GM12801 (cell line): Measurements from ENCODE around the gene NAPSA.

ENCODE experiments used
- TF ChIP-seq, protein P1 (sequence below): IDR thresholded peaks from one replicate; pipeline ENCODE4 v1.5.1; 2011; ENCODE audit warnings: control low read depth; ENCODE audit not compliant: insufficient read length; ENCODE audit errors: extremely low read depth

The NAPSA gene

DNA sequence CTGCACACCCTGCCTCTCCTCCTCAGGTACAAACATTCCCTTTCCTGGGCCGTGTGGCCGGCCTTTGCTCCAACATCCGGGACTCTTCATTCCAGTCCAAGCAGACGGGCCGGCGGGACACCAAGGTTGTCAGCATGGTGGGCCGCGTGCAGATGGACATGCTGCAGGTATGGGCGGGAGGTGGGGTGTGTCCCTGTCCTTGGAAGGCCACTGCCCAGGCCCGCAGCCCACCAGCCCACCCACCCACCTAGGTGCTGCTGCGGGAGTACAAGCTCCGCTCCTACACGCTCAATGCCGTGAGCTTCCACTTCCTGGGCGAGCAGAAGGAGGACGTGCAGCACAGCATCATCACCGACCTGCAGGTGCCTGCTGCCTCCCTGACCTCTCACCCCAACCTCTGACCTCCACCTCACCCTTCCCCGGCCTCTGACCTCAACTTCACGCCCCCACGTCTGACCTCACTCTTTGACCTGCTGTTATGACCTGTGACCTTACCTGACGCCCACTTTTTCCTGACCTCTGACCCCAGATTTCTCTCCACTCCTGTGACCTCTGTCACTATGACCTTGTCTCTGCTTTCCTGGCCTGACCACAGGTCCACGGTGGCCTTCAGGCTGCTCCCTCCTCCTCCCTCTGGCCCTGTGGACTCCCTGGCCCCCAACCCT is 40.8 kb upstream of the NAPSA start:
- TF ChIP-seq, protein P1, sequence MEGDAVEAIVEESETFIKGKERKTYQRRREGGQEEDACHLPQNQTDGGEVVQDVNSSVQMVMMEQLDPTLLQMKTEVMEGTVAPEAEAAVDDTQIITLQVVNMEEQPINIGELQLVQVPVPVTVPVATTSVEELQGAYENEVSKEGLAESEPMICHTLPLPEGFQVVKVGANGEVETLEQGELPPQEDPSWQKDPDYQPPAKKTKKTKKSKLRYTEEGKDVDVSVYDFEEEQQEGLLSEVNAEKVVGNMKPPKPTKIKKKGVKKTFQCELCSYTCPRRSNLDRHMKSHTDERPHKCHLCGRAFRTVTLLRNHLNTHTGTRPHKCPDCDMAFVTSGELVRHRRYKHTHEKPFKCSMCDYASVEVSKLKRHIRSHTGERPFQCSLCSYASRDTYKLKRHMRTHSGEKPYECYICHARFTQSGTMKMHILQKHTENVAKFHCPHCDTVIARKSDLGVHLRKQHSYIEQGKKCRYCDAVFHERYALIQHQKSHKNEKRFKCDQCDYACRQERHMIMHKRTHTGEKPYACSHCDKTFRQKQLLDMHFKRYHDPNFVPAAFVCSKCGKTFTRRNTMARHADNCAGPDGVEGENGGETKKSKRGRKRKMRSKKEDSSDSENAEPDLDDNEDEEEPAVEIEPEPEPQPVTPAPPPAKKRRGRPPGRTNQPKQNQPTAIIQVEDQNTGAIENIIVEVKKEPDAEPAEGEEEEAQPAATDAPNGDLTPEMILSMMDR: no peak

DNA sequence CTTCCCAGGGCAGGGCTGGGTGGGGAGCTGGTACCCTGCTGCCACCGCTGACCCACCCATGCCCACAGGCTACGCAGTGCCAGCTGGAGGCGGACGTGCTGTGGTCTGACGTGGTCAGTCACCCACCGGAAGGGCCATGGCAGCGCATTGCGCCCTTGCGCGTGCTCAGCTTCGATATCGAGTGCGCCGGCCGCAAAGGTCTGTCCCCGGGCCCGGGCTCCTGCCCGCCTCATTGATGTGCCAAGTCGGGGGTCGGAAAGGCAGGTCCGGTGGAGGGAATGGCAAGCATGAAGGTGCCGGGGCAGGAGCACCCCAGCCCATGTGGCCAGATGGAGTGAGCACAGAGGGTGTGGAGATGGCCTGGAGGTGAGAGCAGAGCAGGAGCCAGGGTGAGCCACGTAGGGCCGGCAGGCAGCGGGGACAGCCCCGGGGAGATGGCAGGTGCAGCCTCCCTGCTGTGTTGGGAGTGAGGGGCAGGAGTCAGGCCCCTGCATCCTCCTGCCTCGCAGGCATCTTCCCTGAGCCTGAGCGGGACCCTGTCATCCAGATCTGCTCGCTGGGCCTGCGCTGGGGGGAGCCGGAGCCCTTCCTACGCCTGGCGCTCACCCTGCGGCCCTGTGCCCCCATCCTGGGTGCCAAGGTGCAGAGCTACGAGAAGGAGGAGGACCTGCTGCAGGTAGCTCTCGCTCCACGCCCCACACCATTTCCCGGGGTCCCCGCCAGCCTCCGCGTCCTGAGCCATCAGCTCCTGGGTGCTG is 37.3 kb upstream of the NAPSA start:
- TF ChIP-seq, protein P1: no peak

DNA sequence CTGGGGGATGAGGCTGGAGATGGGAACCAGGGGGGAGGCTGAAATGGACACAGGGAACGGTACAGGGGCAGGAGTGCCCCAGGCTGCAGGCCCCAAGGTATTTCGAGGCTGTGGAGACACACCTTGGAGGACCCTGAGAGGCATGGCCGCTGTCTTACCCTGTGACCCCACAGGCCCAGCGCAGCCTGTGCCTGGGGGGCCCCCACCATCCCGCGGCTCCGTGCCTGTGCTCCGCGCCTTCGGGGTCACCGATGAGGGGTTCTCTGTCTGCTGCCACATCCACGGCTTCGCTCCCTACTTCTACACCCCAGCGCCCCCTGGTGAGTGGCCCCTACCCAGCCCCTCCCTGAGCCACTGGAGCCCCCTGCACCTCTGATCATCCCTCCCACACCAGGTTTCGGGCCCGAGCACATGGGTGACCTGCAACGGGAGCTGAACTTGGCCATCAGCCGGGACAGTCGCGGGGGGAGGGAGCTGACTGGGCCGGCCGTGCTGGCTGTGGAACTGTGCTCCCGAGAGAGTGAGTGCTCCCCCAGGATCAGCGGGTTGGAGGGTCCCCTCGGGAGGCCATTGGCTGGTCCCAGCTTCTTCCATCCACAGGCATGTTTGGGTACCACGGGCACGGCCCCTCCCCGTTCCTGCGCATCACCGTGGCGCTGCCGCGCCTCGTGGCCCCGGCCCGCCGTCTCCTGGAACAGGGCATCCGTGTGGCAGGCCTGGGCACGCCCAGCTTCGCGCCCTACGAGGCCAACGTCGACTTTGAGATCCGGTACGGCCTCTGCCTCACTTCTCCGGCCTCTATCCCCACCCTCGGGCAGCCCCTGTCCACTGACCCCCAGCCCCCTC is 36.4 kb upstream of the NAPSA start:
- TF ChIP-seq, protein P1: no peak

DNA sequence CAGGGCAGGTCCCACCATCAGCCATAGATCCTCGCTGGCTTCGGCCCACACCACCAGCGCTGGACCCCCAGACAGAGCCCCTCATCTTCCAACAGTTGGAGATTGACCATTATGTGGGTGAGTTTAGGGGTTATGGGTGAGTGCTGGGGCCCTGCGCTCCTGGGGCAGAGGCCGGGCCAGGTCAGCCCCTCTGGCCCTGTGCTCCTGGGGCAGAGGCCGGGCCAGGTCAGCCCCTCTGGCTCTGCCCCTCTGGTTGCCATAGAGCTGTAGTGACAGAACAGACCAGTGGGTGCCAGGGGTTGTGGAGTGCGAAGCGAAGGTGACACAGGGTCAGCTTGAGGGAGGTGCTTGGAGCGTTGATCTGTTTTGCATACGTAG is 33.9 kb upstream of the NAPSA start:
- TF ChIP-seq, protein P1: no peak

DNA sequence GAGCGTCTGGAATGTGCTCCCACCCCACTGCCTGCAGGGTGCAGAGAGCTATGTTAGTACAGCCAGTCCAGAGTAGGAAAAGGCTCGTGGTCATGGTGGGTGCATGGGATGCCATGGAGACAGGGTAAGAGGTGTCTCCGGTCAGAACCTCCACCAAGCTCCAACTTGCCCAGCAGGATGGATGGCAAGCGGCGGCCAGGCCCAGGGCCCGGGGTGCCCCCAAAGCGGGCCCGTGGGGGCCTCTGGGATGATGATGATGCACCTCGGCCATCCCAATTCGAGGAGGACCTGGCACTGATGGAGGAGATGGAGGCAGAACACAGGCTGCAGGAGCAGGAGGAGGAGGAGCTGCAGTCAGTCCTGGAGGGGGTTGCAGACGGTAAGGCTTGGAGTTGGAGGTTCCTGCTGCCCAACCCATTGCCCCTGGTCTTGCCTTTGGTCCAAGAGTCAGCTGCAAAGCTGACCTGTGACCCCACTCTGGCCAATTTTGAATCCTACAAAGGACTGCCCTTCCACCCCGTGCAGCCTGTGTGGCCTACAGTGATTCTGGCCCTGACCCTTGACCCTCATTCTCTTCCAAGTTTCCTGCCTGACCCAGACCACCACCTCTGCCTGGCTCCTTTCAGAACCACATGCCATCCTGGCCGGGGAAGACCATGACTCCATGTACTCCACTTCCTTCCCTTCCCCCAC is 33.4 kb upstream of the NAPSA start:
- TF ChIP-seq, protein P1: no peak

DNA sequence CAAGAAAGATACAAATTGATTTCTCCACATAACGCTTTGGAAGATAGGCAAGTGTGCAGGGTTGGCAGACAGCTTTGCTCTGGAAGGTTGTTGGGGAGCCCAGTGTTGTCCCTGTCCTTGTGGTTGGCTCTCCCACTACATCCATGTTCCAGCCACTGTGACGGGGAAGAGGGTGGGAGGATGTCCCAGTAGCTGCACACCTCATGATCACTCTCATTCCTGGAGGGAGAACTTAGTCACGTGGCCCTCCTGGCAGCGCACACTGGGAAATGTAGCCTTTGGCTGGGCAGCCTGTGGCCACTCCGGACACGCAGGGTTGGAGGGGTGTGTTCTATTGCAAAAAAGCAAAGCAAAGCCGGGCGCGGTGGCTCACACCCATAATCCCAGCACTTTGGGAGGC is 28.6 kb upstream of the NAPSA start:
- TF ChIP-seq, protein P1: no peak

DNA sequence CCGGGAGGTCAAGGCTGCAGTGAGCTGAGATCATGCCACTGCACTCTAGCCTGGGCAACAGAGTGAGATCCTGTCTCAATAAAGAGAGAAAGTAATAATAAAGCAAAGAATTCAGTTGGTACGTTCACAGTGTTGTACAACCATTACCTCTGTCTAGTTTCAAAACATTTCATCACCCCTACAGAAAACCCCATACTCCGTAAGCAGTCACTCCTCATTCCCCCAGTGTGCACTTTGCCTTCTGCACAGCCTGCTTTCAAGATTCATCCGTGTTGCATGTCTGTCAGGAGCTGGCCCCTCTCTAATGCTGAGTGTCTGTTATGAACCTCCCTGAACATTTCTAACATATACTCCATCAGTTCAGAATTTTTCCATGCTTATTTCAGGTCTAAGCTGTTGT is 28.1 kb upstream of the NAPSA start:
- TF ChIP-seq, protein P1: no peak
